Breast epithelium (tissue), 3 donors: ENCODE results near the gene P4HA3.

Experiments used
- POLR2A ChIP-seq: fragments of 450-650 bp; IDR thresholded peaks from one replicate; pipeline ENCODE4 v1.6.1; 2016; ENCODE audit warnings: antibody characterized with exemption, mild to moderate bottlenecking, moderate library complexity
- POLR2AphosphoS5 ChIP-seq, 3 donors: sonication (generic); formaldehyde crosslinking; IDR thresholded peaks; one replicate each; pipeline ENCODE4 v1.6.1; 2017; ENCODE audit warnings: antibody characterized with exemption in 3 of 3
- TF ChIP-seq, protein P1 (sequence below), 3 donors: fragments of 450-650 bp; IDR thresholded peaks; one replicate each; pipeline ENCODE4 v1.5.1; 2016 to 2017; ENCODE audit warnings: antibody characterized with exemption in 3 of 3, mild to moderate bottlenecking in 3 of 3, moderate library complexity in 3 of 3

DNA sequence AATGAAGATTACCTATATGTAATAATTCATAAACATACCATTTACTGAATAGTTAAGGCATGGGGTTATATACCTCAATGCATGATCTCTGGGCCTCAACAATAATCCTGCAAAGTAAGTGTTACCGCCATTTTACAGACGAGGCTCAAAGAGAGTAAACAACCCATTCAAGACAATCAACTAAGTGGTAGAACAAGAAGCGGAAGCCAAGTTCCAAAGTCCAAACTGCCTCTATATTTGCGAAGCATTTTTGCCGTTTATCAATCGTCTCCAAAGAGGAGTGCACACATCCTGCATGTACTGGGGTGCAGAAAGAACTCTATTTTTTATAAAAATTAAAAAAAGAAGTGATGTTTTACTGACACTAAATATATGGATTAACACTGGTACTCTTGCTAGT lies 27.5 kb upstream of the P4HA3 start:
- TF ChIP-seq, protein P1, sequence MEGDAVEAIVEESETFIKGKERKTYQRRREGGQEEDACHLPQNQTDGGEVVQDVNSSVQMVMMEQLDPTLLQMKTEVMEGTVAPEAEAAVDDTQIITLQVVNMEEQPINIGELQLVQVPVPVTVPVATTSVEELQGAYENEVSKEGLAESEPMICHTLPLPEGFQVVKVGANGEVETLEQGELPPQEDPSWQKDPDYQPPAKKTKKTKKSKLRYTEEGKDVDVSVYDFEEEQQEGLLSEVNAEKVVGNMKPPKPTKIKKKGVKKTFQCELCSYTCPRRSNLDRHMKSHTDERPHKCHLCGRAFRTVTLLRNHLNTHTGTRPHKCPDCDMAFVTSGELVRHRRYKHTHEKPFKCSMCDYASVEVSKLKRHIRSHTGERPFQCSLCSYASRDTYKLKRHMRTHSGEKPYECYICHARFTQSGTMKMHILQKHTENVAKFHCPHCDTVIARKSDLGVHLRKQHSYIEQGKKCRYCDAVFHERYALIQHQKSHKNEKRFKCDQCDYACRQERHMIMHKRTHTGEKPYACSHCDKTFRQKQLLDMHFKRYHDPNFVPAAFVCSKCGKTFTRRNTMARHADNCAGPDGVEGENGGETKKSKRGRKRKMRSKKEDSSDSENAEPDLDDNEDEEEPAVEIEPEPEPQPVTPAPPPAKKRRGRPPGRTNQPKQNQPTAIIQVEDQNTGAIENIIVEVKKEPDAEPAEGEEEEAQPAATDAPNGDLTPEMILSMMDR (IDR thresholded peaks at IDR 0.05) = no peak
- no peak for TF ChIP-seq POLR2AphosphoS5 (IDR thresholded peaks at IDR 0.05)
- no peak for TF ChIP-seq POLR2A
